GM19043 (cell line): ENCODE results near the gene CPEB3.
"Not testable (repeated sequence)": the region's sequence is repeated elsewhere in the genome, so short reads cannot be mapped to it uniquely, and the experiment has no call there.

Source experiments
- ATAC-seq: cut with Tn5 transposase; IDR thresholded peaks from one replicate; pipeline ENCODE4 v1.9.1; 2021; ENCODE audit warnings: low read depth; ENCODE audit not compliant: unreplicated experiment

Gene CPEB3

DNA sequence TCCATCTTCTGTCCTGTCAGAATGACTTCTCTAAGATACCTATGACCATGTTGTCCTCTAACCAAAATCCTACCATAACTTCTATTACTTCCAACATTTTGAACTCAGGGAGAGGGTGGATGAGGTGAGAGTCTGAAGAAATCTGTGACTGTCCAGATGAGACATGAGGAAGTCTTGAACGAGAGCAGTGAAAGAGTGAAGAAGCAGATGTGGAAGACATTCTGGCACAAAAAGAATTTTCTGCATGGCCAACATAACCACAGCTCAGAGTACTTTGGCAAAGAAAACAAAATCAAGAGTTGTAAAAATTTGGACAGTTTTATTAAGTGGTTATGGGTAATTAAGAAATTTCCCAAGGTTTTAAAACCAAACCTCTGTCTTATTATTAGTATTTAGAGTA is 141.6 kb downstream of the CPEB3 start:
- no peak for ATAC-seq

DNA sequence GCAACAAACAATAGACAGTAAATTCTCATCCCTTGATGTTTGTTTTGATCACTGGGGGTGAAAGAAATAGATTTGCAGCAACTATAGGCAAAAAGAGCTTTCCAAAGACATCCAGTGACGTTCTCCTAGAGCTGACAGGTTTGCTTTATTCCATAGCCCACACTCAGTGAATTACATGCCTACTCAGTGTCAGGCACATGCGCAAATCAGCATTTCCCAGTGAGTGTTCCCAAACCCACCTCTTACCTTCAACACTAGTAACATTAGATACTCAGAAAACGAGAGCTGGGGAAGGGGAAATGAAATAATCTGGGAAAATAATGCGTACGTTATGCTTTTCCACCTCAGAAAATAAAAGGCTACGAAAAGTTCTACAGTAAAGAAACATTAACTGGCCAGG is 144.1 kb downstream of the CPEB3 start:
- no peak for ATAC-seq

GRCh38 chr10:92146107-92146506 is 144.8 kb downstream of the CPEB3 start:
- ATAC-seq = no peak

GRCh38 chr10:92142949-92143348 is 147.9 kb downstream of the CPEB3 start:
- peak; percentile 67 for ATAC-seq

- no peak for ATAC-seq
Observed at GRCh38 chr10:92142512-92142911, 148.4 kb downstream of the CPEB3 start.

GRCh38 chr10:92141147-92141546 is 149.7 kb downstream of the CPEB3 start:
- ATAC-seq = not testable (repeated sequence)

DNA sequence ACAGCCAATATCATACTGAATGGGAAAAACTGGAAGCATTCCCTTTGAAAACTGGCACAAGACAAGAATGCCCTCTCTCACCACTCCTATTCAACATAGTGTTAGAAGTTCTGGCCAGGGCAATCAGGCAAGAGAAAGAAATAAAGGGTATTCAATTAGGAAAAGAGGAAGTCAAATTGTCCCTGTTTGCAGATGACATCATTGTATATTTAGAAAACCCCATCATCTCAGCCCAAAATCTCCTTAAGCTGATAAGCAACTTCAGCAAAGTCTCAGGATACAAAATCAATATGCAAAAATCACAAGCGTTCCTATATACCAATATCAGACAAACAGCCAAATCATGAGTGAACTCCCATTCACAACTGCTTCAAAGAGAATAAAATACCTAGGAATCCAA is 156.8 kb downstream of the CPEB3 start:
- not testable (repeated sequence) for ATAC-seq

DNA sequence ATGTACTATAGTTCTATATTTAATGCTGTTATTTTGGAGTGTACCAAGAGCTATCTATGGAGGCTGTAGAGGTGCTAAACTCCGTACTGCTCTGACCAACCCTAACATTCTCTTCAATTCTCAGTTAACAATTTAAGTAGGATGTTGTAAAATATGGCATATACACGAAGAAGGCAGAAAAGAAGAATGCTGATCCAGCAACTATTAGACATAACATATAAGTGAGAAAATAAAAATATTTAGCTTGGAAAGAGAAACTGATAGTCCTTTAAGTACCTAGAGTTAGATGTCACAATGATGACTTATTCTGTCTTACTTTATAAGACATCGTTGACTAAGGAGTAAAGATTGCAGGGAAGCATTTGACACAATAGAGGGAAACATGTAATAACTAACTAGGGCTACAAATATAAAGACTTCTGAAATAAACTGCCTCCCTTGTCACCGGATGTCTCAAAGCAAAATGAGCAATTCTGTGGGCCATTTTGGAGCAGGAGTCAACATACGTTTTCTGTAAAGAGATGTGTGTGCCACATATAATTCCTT is 159.5 kb downstream of the CPEB3 start:
- no peak for ATAC-seq

DNA sequence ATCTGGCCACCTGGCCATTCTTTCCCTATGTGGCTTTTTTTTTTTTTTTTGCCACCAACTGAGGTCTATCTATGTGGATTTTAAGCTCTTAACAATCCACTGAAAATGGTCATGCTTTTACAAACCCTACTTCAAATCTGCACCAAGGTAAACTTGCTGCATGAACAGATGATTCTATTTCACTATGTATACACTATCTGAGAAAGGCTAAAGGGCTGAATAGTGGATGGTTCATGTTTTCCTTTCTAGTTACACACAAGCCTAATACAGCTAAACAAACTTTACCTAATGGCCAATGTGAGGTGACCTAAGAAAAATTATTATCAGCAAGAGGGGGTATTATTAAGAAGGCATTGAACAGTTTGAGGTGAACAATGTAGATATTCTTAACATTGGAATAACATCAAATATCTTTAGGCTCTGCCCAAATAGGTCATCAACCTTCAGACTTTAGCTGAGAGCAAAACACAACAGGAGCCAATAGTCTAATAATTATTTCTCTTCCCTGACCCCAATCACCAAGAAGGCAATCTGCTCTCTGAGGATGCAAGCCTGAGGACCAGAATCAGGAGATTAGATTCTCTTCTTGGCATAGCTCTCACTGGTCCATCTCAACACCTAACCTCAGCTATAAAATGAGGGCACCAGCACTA is 160.1 kb downstream of the CPEB3 start:
- ATAC-seq = no peak

GRCh38 chr10:92126100-92126650 is 164.7 kb downstream of the CPEB3 start:
- no peak for ATAC-seq

DNA sequence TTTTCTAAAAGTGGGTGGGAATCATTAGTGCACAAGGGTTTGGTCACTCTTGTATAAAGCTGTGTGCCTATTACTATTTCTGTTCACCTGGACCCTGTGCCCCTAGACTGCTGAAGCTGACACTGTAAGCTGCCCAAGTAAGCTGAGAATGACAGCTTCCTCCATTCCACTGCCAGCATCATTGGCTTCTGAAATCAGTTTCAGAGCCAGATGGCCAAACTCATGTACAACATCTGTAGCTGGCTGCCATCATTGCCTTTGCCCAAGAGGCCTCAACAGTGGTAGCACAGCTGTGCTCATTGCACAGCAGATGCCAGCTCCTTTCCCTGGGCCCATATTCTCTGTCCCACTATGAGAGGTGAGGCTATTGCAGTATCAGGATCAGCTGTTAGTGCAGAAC is 165.7 kb downstream of the CPEB3 start:
- ATAC-seq = no peak

- ATAC-seq = no peak
Observed at GRCh38 chr10:92124616-92125143, 166.2 kb downstream of the CPEB3 start.

- ATAC-seq = no peak
Observed at GRCh38 chr10:92124020-92124419, 166.9 kb downstream of the CPEB3 start.

DNA sequence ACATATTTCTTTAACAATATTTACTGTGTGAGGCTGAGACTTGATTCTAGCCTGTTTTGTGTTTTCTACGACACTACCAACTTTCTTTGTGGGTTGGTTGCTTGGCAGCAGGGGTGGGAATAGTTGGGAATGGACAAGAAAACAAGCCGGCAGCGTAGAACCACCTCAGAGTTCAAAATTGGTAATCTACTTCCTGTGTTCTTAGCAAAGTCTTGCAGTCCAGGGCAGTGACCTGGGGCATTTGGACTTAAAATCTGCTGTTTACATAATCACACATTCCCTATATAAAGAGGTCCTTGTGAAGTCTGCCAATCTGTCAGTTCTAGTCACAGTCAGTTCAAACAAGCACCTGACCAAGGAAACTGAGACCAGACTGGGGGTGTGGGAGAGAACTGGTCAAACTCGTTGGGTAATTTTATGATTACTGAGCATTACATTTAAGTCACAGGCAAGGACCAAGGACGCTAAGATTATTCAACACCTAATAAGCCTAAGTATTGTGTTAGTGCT is 167.9 kb downstream of the CPEB3 start:
- no peak for ATAC-seq

GRCh38 chr10:92121686-92122492 is 169.0 kb downstream of the CPEB3 start:
- no peak for ATAC-seq

DNA sequence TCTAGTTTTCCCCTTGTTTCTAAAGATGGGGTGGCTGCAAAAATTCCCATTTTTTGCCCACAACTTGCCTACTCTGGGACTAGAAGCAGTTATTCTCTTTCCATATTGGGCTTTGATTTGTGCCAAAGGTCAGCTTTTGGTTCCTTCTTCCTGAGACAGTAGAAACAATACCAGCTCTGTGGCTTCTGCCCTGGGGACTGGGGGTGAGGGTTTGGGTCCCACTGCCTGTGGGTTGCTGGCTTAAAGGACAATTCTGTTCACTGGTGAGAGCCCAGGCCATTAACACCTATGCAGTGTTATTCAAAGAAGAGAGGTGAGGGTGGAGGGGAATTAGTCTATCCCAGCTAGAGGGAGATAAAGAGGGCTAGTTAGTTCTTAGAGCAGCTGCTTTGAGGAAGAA is 171.5 kb downstream of the CPEB3 start:
- no peak for ATAC-seq

DNA sequence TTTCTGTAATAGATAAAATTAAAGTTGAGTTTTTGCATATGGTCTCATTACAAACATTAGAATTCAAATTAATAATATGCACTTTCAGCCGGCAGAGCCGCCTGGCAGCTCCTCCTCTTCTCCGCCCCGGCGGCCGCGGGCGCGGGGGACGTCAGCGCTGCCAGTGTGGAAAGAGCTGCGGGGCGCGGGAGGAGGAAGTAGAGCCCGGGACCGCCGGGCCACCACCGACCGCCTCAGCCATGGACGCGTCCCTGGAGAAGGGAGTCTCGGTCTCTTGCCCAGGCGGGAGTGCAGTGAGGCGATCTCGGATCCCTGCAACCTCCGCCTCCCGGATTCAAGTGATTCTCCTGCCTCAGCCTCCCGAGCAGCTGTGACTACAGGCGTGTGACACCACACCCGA is 176.0 kb downstream of the CPEB3 start:
- ATAC-seq = not testable (repeated sequence)

GRCh38 chr10:92113911-92114600 is 176.8 kb downstream of the CPEB3 start:
- no peak for ATAC-seq

- no peak for ATAC-seq
Observed at GRCh38 chr10:92112462-92112861, 178.4 kb downstream of the CPEB3 start.

DNA sequence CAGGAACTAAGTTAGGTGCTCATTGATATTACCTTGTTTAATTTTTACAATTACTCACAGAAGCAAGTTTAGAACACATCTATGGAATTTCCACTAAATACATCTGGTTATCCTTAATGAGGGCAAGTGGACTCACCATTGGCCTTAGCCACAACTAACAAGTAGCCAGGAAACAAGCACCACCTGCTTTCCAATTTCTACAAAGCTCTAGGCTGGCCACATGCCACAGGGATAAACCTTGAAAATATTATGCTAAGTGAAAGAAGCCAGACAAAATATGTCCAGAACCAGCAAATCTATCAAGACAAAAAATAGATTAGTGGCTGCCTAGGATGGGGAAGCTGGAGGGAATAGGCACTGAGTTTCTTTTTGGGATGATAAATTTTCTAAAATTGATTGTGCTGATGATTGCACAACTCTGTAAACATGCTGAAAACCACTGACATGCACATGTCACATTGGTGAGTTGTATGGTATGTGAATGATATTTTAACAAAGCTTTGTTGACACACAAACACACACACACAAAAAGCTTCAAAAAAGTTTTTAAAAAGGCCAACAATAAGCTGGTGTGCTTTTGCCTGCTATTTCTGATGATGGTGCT is 179.4 kb downstream of the CPEB3 start:
- ATAC-seq = no peak
